Activated CD8-positive, alpha-beta memory T cell treated with anti-CD3 and anti-CD28 coated beads, Interleukin-2, amount 50 U/mL, for 4 hours (primary cell): ENCODE results near the gene VAV3.

ENCODE experiments used
- DNase-seq: peaks from one replicate; pipeline ENCODE4 v3.0.0-alpha.2; 2020

Gene VAV3

DNA sequence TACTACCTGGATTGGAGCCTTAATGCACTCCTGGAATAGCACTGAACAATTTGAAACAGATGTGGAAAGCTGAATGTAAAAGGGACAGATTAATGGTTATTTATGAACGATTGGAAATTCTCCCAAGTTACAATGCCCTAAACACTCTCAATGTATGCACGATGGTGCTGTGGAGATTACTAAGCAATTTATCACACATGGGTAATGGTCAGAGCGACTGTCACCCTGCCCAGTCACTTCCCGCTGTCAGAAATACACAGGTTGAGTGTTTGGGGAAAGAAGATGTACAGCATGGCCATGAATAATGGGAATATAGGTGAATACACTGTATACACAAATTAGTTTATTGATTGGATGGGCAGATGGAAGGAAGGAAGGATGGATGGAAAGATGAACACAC, 342.4 kb downstream of the VAV3 start:
- no peak for DNase-seq

DNA sequence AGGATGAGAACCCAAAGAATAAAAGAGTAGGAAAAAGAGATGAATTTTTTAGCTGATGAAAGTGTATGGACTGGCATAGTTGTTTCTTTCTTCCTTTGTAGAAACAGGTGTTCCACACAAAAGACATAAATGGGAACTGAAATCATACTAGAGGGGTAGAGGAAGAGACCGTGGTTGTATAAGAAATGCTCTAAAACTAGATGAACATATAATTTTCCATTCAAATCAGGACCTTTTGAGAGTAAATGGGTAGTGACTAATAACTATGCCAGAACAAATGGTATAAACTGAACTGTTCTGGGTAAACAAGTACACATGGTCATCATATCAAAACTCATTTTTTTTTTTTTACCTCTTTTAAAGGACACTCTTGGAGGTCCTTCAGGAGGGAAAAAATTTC, 344.2 kb downstream of the VAV3 start:
- DNase-seq, result no peak

DNA sequence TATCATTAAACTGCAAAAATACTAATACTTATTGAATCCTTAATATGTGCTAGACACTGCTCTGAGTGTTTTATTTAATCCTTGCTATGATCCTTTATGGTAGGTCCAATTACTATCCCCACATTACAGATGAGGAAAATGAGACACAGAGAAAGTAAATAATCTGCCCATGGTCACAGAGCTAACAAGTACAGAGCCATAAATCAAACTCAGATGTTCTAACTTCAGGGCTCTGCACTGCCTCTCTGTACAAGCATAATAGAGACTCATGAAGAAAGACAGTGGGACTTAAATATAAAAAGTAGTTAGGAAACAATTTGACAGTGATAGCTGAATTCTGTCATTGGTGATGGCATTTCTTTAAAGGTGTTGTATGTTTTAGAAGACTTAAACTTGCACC, 346.4 kb downstream of the VAV3 start:
- DNase-seq, result no peak

DNA sequence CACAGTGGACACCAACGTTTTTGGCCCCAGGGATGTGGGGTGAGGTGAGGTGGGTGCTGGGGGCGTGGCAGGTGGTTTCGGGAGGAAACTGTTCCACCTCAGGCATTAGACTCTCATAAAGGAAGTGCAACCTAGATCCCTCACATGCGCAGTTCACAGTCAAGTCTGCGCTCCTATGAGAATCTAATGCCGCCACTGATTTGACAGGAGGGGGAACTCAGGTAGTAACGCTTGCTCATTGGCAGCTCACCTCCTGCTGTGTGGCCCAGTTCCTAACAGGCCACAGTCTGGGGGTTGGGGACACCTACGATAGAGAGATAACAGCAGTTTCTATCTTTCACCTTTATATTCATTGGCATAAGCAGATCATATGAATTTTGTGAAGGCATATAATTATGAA, 347.1 kb downstream of the VAV3 start:
- no peak for DNase-seq

DNA sequence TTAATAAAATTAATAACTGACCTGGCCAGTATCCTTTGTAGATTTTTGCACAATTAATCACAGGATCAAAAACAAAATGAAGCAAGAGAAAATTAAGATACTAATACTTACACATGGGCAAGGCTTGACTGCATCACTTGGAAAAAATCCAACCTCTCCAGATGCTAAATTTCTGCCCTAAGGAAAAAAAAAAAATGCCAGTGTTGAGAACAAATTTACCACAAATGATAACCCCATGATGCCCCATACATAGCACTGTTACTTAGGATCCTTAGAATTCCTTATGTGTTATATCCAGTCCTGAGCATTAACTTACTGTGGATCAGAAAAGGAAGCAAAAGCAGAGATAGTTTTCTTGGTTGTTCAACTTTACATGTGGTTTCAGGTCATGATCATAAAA, 347.5 kb downstream of the VAV3 start:
- DNase-seq, result no peak

DNA sequence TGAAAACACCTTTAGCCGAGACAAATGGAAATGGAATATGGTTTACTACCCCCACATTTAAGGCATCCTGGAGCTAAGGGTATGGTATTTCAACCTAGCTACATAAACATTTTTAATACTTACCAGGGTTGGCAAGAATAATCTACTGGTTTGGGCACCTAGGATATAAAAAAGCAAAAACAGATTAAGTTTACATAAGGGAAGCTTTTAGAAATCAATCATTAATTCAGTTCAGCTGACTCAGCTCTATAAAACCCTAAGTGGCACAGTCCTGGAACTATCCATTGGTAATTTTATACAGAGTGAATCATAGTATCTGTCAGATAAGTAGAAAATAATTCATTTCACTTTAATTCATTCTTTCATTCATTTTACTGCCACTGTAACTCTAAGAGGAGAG, 355.2 kb downstream of the VAV3 start:
- no peak for DNase-seq

DNA sequence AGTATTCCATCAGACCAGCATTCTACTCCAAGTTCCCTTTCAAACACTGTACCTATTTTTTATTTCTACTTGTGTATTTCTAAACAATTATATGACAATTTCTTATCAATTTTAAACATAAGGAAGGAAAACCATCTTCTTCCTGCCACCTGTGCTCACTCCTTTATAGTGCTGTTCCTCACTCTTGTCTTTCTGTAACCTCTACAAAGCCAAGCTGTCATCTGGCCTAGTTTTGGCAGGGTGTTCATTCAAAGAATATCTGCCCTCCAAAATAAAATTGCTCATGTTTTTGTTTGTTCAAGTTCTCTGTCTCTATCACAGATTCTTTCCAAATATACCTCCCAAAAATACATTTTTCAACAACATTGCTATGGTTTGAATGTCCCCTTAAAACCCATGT, 360.2 kb downstream of the VAV3 start:
- DNase-seq, result no peak

DNA sequence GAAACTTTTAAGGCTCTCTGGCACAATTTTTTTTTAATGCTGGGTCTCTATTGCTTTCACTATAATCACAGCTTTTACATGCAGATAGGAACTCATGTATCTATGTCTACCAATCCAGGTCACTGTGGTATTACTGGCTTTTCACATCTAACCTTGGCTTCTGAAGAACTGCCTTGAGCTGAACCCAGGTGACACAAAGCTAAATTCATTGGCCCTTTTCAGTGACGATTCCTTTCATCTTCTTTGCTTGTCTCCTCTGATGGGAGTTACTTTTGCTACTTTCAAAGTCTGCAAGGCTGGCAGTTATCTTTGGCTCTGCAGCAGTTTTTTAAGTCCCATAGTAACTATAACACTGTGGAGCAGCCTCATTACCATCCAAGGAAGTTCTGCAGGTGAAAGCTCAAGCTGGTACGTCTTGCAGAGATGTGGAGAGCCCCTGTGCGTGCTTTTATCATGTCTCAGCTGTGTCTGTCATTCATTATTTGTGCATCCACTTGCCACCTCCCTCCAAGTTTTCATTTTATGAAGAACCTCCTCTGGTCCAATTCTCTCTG, 364.3 kb downstream of the VAV3 start:
- DNase-seq, result no peak

DNA sequence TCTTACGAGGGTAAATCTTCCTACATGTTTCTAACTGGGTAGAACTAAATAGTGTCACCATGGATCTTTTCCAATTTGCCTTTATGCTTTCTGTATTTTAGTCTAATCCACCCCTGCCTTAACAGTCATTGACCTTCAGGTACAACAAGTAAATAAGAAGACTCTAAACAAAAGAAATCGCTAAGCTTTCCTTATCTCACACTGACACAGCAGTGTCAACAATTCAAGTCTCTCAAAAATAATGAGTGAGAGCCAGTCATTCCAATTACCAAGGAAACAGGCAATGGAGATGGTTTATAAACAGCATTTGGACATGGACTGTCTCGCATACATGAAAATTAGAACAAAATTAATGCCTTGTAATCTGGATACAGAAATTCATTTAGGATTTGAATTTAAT, 365.8 kb downstream of the VAV3 start:
- no peak for DNase-seq

DNA sequence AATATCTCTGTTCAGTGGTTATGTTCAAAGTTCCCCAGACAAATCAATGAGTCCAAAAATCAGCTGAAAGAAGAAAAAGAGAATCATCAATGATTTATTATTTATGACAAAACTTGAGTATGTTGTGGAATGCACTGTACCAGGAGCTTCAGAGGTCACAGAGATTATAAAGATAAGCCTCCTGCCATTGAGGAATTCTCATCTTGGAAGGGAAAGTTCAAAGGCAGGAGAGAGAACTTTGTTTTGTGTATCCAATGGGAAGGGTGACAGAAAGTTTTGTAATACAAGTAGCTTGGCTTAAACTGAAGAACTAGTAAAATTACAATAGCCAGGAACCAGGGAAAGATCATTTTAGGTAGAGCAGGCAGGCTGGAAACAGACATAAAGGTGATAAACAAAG, 367.7 kb downstream of the VAV3 start:
- no peak for DNase-seq

DNA sequence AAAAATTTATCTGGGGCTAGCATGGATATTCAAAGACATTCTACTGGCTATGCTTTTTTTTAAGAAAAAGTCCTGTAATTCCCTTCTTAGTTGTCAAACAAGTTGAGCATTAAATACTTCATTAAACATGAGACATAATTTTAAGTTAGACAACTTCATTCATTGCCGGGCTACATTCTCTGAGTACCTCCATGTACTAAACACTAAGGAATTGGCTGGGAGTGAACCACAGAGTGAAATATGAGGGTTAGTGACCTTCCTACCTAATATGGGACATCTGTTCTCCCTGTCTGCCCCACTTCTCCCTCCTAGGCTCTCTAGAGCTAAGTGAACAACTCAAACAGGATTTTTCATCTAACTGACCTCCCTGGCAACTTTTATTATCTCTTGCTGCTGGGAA, 370.4 kb downstream of the VAV3 start:
- DNase-seq, result no peak

DNA sequence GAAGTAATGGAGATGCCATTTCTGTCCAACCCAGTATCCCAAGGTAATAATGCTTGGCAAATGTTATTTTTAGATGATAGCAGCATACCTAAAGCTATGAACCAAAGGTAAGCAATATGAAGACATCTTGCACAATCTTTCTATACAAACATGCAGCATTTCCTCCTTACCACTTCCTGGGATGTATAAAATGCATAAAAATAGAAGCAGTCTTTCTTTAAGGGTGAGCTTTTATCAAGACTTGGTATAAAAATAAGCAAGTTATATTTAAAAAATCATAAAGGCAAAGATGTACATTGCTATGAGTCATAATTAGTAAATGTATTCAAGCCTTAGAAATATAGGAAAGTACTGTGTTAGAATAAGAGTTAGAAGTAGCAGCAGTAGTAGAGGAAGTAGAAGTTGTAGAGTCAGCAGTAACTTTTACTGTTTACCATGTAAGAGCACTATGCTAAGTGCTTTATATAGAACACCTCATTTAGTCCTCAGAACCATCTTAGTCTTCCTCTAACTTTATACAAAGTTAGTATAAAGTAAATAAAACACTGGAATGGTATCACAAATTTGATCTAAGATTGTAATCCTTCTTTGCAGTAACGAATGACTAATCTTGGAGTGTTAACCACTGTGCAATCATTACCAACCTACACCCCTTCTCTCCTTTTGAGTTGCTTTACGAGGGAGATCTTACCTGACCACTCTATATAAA, 371.3 kb downstream of the VAV3 start:
- DNase-seq, result no peak

DNA sequence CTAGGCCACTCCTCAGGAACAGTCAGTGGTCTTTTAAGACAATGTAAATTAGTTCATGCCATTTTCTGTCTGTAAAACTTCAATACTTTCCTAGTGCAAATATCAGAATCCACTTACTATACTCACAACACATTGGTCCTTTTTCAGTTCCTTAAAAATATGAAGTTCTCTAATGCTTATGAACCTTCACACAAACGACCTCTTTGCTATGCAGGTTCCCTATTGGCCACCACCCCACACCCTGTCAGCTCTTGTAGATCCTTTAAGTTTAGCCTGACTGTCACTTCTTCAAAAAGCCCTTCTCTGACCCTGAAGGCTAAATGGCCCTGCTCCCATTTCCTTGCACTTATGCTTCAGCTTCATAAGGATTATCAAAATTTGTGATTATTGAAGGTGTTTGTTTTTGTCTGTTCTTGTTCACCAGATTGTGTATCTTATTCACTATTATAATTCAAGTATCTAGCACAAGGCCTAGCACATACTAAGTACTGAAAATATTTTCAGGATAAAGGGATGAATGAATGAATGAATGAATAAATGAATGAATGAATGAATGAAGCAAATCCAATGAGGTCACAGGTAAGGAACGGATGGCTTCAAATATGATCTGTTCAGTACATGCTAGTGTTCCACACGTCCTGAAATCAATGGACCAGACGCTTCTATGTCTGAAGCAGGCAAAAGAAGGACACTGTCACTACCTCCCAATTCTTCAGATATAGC, 373.9 kb downstream of the VAV3 start:
- DNase-seq, result no peak

DNA sequence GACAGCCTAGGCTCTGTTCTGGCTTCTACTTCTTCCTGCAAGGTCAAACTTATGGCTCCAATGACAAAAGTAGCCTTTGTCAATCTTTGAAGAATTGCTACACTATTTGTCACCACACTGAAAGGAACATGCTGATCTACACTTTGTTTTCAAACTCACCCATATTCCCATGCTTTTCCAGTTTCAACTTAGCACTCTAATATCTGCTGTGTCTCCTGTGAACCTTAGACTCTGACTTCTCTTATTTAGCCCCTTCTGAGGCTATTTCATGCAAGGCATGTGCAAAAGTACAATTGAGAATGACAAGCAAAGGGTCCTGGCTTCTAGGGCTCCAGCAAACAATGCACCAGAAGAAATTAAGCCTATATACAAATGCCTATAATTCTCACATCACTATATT, 374.9 kb downstream of the VAV3 start:
- no peak for DNase-seq

DNA sequence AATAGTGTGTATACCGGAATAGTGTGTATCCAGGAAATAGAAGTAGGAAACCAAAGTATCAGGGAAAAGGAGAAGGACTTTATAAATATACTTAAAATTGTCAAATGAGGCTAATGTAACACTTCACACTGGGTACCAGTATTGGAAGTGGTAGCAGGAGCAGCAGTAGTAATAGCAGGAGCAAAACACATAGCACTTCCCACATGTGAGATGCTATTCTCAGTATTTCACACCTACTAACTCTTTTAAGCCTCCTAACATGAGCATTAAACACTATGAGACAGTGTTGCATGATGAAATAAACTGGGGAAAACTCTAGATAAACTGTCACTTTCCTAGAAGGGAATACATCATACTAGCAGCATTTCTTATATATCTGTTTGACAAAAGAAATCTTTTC, 376.7 kb downstream of the VAV3 start:
- DNase-seq, result no peak

DNA sequence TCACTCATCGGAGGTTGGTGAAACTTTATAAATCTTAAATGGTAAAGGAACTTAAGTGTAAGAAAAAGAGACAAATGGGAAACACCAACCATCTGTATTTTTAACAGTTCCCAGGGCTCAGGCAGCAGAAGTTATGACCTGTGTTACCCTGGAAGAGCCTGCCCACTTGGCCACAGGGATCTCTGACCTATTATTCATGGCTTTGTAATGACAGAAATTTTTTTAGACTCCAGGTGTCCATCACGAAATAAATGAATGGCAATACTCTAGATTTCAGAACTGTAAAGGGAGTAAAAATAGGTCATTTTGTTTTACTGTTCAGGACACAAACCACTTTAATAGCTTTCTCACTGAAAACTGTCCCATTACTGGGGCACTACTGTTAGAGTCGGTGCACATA, 389.8 kb downstream of the VAV3 start:
- DNase-seq, result no peak

DNA sequence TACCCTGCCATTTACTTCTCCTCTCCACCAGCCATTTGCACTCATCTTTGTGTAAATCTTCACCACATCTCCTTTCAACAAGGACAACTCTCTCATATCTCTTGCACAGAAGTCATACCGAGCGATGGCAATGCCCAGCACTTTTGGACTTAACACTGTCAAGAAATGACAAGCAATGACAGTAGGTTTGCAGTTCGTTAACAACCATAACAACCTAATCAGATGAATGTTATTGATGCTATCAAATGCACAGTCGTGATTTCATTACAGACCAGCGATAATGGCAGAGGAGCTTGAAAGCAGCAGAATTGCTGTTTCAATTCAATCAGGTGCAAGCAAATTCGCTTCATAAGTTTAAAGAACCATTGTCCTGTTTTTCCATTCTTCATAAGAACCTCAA, 390.9 kb downstream of the VAV3 start:
- DNase-seq, result no peak

DNA sequence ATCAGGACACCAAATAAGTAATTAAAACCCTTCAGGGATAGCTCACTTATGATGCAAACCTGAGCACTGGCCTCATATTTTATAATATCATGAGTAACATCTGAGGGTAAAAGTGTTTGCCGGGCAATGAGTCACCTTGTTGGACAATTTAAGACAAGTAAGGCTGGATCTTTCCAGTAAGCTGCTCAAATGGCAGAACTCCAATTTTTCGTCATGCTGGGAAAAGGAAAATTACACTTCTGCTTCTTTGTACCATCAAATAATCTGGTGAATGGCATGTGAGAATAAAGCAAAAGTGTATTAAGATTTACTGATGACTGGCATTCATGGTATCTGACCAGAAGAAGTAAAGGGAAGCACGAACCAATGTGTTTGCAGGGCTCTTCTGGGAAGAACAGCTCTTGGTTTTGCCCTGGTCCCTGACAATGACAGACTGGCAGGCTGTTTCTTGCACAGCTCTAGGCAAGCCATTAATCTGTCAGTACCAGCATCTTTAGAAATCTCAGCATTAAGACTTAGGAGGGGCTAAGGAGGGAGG, 392.2 kb downstream of the VAV3 start:
- no peak for DNase-seq

DNA sequence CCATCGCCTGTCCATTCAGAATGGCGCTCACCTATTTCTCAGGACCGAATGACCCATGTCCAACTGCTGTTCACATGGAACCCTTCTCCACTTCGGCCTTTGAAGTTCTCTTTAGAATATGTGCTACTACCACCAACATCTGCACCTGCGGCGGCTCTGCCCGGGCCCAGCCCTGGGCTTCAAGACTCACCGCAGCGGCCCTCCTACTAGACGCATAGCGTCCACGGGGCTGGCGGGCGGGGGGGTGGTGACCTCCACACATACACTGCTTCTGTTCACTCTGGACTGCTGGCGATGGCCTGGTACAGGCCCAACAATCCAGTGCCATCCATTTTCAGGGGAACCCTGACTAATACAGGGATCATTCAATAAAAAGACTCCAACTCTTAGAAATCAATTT, 394.2 kb downstream of the VAV3 start:
- no peak for DNase-seq

DNA sequence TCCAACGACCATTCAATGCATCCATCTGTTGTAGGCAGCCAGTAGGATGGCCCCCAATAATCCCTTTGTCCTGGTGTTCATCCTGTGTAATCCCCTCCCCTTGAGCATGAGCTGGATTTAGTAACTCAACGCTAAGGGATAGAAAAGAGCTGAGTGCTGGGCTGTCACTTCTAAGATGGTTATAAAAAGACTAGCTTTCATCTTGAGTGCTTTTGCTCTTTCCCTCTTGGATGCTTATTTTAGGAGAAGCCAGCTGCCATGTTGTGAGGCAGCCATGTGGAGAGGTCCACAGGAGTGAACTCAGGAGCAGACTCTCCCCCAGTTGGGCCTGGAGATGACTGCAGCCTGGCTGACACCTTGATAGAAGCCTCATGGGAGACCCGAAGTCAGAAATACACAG, 401.5 kb downstream of the VAV3 start:
- no peak for DNase-seq

DNA sequence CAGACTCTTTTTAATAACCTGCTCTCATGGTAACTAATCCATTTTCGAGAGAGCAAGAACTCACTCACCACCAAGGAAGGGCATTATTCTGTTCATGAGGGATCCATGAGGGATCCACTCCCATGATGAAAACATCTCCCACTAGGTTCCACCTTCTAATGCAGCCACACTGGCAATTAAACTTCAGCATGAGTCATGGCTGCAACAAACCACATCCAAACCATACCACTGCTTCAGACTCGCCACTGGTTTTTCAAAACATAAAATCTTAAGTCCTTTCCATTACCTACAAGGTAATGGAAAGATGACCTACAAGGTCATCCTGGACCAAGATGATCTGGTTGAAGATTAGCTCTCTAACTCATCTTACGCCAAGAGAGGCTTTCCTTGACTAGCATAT, 405.1 kb downstream of the VAV3 start:
- no peak for DNase-seq

DNA sequence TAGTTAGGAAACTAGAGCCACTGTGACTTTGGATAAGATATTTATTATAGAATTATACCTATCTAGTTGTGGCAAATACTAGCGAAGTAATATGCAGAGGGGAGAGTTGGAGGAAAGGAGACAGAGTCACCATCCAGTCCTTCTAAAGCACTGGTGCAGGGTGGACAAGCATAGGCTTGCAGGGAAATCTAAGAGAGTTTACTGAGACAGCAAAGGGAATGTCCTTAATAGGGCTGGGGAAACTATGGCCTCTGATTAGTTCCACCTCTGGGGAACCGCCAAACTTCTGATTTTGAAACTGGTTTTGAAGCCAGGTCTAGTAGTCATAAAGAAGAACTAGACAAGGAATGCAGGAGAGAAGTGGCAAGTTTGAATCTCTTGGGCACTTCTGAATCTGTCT, 407.9 kb downstream of the VAV3 start:
- no peak for DNase-seq

DNA sequence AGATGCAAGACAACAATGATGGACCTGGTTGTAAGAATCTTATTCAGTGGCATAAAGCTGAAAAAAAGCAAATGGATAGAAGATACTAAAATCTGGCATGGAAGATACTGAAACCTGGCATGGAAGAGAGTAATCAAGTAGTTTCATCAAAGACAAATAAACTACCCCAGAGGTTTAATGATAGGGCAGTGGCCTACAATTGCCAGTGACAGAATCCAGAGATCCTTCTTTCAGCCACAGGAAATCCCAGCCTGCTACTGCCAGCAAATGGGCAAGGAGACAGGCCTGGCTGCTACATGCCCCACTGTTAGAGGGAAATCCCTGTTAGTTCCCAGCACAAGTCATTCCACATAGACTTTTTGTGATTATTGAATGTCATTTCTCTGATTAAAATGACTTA, 409.4 kb downstream of the VAV3 start:
- no peak for DNase-seq

DNA sequence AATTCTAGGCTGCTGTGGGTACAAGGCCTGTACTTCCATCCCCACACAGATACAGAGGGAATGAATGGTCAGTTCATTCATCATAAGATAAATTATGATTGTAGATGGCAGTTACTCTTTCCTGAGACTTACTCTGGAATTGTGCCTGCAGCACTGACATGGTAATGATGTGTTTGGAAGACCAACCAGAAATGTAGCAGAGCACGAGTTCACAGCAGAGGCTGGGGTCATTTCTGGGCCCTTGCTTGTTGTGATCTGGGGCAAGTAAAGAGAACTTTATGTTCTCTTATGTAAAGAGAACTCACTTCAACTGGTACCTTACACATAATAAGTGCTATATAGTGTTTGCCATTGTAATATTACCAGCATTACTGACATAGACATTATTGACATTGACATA, 412.2 kb downstream of the VAV3 start:
- DNase-seq, result no peak

DNA sequence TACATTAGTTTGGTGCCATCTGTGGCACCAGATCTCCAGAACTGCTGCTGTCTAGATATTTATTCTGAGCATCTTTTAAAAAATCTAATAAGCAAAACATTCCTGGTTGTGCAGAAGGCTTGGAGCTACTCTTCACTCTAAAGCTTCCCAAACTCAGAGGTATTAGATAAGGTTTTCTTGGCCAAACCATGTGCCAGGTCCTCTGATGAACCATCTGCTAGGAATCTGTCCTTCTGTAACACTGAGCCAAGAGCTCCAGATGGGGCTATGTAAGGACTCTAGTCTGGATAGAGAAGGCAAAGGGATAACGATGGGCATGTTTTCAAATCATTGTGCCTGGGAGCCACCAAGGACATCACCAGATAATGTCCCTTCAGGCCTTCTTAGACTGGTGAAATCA, 413.5 kb downstream of the VAV3 start:
- no peak for DNase-seq
